Testis (tissue), 2 donors: ENCODE data around the gene CEP290.

ENCODE experiments used
- POLR2A ChIP-seq: fragments of 450-650 bp; IDR thresholded peaks from one replicate; pipeline ENCODE4 v1.6.1; 2017; ENCODE audit warnings: antibody characterized with exemption, mild to moderate bottlenecking, moderate library complexity
- TF ChIP-seq, protein P1 (sequence below), 3 experiments: fragments of 450-650 bp in 2 of 3; fragments of 200-600 bp in 1 of 3; sonication (generic) in 1 of 3; IDR thresholded peaks; one replicate each; pipeline ENCODE4 v1.5.1; 2016 to 2019; ENCODE audit warnings: antibody characterized with exemption in 3 of 3, mild to moderate bottlenecking in 2 of 3, moderate library complexity in 1 of 3

DNA sequence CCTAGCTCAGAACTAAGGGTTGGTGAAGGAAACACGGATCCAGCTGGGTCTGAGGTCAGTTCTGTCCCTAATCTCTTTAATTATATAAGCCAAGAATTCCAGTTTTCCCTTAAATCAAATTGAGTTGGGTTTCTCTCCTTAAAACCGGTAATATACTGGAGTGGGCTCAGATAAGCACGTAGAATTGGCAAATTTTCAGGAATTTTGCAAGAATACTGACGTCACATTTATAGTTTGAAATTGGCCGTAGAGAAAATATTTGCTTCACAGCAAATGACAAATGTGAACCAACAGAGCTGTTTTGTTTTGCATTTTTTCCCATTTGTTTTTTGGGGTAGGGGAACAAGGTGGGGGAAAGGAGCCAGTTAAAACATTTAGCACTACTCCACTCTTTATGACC, 130.1 kb downstream of the CEP290 start:
- TF ChIP-seq, protein P1, sequence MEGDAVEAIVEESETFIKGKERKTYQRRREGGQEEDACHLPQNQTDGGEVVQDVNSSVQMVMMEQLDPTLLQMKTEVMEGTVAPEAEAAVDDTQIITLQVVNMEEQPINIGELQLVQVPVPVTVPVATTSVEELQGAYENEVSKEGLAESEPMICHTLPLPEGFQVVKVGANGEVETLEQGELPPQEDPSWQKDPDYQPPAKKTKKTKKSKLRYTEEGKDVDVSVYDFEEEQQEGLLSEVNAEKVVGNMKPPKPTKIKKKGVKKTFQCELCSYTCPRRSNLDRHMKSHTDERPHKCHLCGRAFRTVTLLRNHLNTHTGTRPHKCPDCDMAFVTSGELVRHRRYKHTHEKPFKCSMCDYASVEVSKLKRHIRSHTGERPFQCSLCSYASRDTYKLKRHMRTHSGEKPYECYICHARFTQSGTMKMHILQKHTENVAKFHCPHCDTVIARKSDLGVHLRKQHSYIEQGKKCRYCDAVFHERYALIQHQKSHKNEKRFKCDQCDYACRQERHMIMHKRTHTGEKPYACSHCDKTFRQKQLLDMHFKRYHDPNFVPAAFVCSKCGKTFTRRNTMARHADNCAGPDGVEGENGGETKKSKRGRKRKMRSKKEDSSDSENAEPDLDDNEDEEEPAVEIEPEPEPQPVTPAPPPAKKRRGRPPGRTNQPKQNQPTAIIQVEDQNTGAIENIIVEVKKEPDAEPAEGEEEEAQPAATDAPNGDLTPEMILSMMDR (IDR thresholded peaks at IDR 0.05): no peak
- TF ChIP-seq POLR2A: no peak
